ENCODE data around the gene BBS9. TPM values are rescaled to one million over a fixed set of nuclear protein-coding genes. Genes with fewer than 3 reads are reported as not detected.

The BBS9 gene
- total and polyA plus RNA-seq, 2 donors (not counting 3 experiments of a cell fraction or from before 2014, with no cell fraction given): 5.7 to 17.4 TPM

GRCh38 chr7:33369888-33370287 lies 240.5 kb downstream of the BBS9 start:
- no peaks in the 10 kb centered on the region for H4K20me1 ChIP-seq (replicated peaks; ENCODE audit: control insufficient read depth, extremely low read depth, insufficient read depth, low read length)
- no peaks in the 10 kb centered on the region for H3K79me2 ChIP-seq (ENCODE audit: control insufficient read depth, insufficient read depth, low read length)
- intact Hi-C loops (cut with micrococcal nuclease) (no loop called here), dilution Hi-C loops (cut with MboI; ENCODE audit: extremely low pct_ligation_motif_present, low sequenced_read_pairs) (no loop called here)
- ChIA-PET CTCF (no interaction called here), POLR2A (no interaction called here)
- DNase-seq (ENCODE audit: low read depth, low spot score) (no peak), FAIRE-seq (no peak)
- no peaks in the 10 kb centered on the region for H3K9me1 ChIP-seq (replicated peaks; ENCODE audit: control insufficient read depth, extremely low read depth, insufficient read depth, low read length)
- H2AFZ ChIP-seq (ENCODE audit: low read depth, low read length): no peak overlapping the region
- no peaks in the 10 kb centered on the region for H3K4me1 ChIP-seq (ENCODE audit: control insufficient read depth, extremely low read depth, insufficient read depth, low read length)
- no peaks in the 10 kb centered on the region for H3K36me3 ChIP-seq (ENCODE audit: control insufficient read depth in 2 of 2, extremely low read depth in 1 of 2, insufficient read depth in 2 of 2, low read length in 2 of 2)
- no peak overlapping the region for H3K27ac ChIP-seq (ENCODE audit: insufficient read depth, low read depth, low read length)
- H3K4me2 ChIP-seq (ENCODE audit: insufficient read depth, low read length): no peak overlapping the region
- H3K4me3 ChIP-seq (replicated peaks in 1 of 3; ENCODE audit: insufficient read depth in 1 of 3, low read depth in 1 of 3, low read length in 3 of 3): no peak overlapping the region
- H3K9me3 ChIP-seq (replicated peaks; ENCODE audit: control insufficient read depth, insufficient read depth, low read length): no peaks in the 10 kb centered on the region
- H3K27me3 ChIP-seq (ENCODE audit: control insufficient read depth in 2 of 2, insufficient read depth in 2 of 2, low read length in 2 of 2): no peaks in the 10 kb centered on the region
- H3K9ac ChIP-seq (replicated peaks; ENCODE audit: extremely low read depth, insufficient read depth, low read length): no peak overlapping the region
- no TSS peak for BruUV-seq (replicated peaks)
- TF ChIP-seq POLR2A (IDR thresholded peaks at IDR 0.05; ENCODE audit: low read depth, low read length) (no peak), MYC (IDR thresholded peaks at IDR 0.05; ENCODE audit: low read depth, low read length) (no peak), JUN (IDR thresholded peaks at IDR 0.05; ENCODE audit: borderline replicate concordance, insufficient read depth, insufficient read length, low read depth) (no peak), GATA2 (IDR thresholded peaks at IDR 0.05; ENCODE audit: insufficient read depth, insufficient read length, low read depth, low read length) (no peak)
- TF ChIP-seq, protein P1, sequence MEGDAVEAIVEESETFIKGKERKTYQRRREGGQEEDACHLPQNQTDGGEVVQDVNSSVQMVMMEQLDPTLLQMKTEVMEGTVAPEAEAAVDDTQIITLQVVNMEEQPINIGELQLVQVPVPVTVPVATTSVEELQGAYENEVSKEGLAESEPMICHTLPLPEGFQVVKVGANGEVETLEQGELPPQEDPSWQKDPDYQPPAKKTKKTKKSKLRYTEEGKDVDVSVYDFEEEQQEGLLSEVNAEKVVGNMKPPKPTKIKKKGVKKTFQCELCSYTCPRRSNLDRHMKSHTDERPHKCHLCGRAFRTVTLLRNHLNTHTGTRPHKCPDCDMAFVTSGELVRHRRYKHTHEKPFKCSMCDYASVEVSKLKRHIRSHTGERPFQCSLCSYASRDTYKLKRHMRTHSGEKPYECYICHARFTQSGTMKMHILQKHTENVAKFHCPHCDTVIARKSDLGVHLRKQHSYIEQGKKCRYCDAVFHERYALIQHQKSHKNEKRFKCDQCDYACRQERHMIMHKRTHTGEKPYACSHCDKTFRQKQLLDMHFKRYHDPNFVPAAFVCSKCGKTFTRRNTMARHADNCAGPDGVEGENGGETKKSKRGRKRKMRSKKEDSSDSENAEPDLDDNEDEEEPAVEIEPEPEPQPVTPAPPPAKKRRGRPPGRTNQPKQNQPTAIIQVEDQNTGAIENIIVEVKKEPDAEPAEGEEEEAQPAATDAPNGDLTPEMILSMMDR (IDR thresholded peaks at IDR 0.05; ENCODE audit: extremely low read depth in 1 of 2, insufficient read depth in 1 of 2, low read depth in 1 of 2, low read length in 2 of 2): no peak

- H3K4me1 ChIP-seq (ENCODE audit: control insufficient read depth, extremely low read depth, insufficient read depth, low read length): no peaks in the 10 kb centered on the region
- no peaks in the 10 kb centered on the region for H4K20me1 ChIP-seq (replicated peaks; ENCODE audit: control insufficient read depth, extremely low read depth, insufficient read depth, low read length)
- TF ChIP-seq, protein P1 (IDR thresholded peaks at IDR 0.05; ENCODE audit: extremely low read depth in 1 of 2, insufficient read depth in 1 of 2, low read depth in 1 of 2, low read length in 2 of 2): no peak
- TF ChIP-seq, protein P2, sequence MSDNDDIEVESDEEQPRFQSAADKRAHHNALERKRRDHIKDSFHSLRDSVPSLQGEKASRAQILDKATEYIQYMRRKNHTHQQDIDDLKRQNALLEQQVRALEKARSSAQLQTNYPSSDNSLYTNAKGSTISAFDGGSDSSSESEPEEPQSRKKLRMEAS (IDR thresholded peaks at IDR 0.05; ENCODE audit: insufficient read depth, insufficient read length): no peak
- TF ChIP-seq GATA2 (IDR thresholded peaks at IDR 0.05; ENCODE audit: insufficient read depth, insufficient read length, low read depth, low read length) (no peak), EZH2 (IDR thresholded peaks at IDR 0.05; ENCODE audit: borderline replicate concordance, low read depth, low read length, severe bottlenecking) (no peak), JUN (IDR thresholded peaks at IDR 0.05; ENCODE audit: borderline replicate concordance, insufficient read depth, insufficient read length, low read depth) (no peak), MYC (IDR thresholded peaks at IDR 0.05; ENCODE audit: low read depth, low read length) (no peak), FOS (IDR thresholded peaks at IDR 0.05; ENCODE audit: borderline replicate concordance, insufficient read depth, low read length) (no peak), POLR2AphosphoS5 (IDR thresholded peaks at IDR 0.05; ENCODE audit: insufficient read depth, low read depth, low read length) (no peak), POLR2A (IDR thresholded peaks at IDR 0.05; ENCODE audit: low read depth, low read length) (no peak)
- ChIA-PET CTCF (no interaction called here), POLR2A (no interaction called here)
- H3K9ac ChIP-seq (replicated peaks; ENCODE audit: extremely low read depth, insufficient read depth, low read length): no peak overlapping the region
- no peaks in the 10 kb centered on the region for H3K9me3 ChIP-seq (replicated peaks; ENCODE audit: control insufficient read depth, insufficient read depth, low read length)
- H2AFZ ChIP-seq (ENCODE audit: low read depth, low read length): no peak overlapping the region
- no peak overlapping the region for H3K4me3 ChIP-seq (replicated peaks in 1 of 3; ENCODE audit: insufficient read depth in 1 of 3, low read depth in 1 of 3, low read length in 3 of 3)
- no TSS peak for BruUV-seq (replicated peaks)
- no peak for FAIRE-seq
- DNase-seq (ENCODE audit: low read depth, low spot score): no peak
- intact Hi-C loops (cut with micrococcal nuclease): no loop called here
- H3K27ac ChIP-seq (ENCODE audit: insufficient read depth, low read depth, low read length): no peak overlapping the region
- H3K79me2 ChIP-seq (ENCODE audit: control insufficient read depth, insufficient read depth, low read length): no peaks in the 10 kb centered on the region
- H3K4me2 ChIP-seq (ENCODE audit: insufficient read depth, low read length): no peak overlapping the region
- no peaks in the 10 kb centered on the region for H3K9me1 ChIP-seq (replicated peaks; ENCODE audit: control insufficient read depth, extremely low read depth, insufficient read depth, low read length)
- no peaks in the 10 kb centered on the region for H3K27me3 ChIP-seq (ENCODE audit: control insufficient read depth in 2 of 2, insufficient read depth in 2 of 2, low read length in 2 of 2)
- H3K36me3 ChIP-seq (ENCODE audit: control insufficient read depth in 2 of 2, extremely low read depth in 1 of 2, insufficient read depth in 2 of 2, low read length in 2 of 2): no peaks in the 10 kb centered on the region
- dilution Hi-C loops (cut with MboI; ENCODE audit: extremely low pct_ligation_motif_present, low sequenced_read_pairs): no loop called here
Observed at GRCh38 chr7:33373195-33373594, 243.8 kb downstream of the BBS9 start.

Measured in endothelial cell of umbilical vein (primary cell).